GM21390 (cell line): ENCODE results near the gene TDRD7.

Experiments used
- ATAC-seq: cut with Tn5 transposase; IDR thresholded peaks from one replicate; pipeline ENCODE4 v1.9.1; 2021; ENCODE audit not compliant: unreplicated experiment

The TDRD7 gene, protein sequence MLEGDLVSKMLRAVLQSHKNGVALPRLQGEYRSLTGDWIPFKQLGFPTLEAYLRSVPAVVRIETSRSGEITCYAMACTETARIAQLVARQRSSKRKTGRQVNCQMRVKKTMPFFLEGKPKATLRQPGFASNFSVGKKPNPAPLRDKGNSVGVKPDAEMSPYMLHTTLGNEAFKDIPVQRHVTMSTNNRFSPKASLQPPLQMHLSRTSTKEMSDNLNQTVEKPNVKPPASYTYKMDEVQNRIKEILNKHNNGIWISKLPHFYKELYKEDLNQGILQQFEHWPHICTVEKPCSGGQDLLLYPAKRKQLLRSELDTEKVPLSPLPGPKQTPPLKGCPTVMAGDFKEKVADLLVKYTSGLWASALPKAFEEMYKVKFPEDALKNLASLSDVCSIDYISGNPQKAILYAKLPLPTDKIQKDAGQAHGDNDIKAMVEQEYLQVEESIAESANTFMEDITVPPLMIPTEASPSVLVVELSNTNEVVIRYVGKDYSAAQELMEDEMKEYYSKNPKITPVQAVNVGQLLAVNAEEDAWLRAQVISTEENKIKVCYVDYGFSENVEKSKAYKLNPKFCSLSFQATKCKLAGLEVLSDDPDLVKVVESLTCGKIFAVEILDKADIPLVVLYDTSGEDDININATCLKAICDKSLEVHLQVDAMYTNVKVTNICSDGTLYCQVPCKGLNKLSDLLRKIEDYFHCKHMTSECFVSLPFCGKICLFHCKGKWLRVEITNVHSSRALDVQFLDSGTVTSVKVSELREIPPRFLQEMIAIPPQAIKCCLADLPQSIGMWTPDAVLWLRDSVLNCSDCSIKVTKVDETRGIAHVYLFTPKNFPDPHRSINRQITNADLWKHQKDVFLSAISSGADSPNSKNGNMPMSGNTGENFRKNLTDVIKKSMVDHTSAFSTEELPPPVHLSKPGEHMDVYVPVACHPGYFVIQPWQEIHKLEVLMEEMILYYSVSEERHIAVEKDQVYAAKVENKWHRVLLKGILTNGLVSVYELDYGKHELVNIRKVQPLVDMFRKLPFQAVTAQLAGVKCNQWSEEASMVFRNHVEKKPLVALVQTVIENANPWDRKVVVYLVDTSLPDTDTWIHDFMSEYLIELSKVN

GRCh38 chr9:97411789-97412625 is at the start of gene TDRD7:
TSS of gene TDRD7 (plus strand) at chr9:97412096. CDS start at chr9:97428466, 16,370 bp downstream.
- ATAC-seq: peak; percentile 72

GRCh38 chr9:97362777-97363545 is 48.9 kb upstream of the TDRD7 start:
- ATAC-seq: no peak

DNA sequence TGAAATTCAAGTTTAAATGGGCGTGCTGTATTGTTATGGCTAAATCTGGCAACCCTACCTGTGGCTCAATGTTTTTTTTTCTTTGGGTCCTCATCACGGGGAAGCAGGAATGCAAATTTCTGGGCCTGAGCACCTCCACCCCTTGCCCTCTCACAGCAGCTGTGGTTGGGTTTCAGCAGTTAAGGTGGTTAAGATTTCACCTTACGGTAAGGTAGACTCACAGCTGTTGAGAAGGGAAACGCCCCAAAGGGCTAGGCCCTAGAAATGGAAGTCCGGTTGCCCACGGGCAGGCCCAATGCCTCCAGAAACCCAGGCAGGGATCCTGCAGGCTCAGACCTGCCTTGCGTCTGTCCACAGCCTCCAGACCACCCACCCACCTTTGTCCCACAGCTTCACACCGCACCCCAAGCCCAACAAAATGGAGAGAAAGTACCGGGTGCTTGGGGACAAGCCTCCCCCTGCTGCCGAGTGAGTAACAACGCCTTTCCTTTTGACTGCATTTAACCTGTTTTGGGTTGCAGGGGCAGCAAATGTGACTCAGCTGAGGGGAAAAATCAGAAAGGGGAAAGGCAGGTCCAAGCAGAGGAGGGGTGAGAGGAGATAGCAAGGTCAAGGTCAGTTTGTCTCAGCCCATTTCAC is 48.1 kb upstream of the TDRD7 start:
- no peak for ATAC-seq

GRCh38 chr9:97364769-97365490 is 47.0 kb upstream of the TDRD7 start:
- no peak for ATAC-seq

DNA sequence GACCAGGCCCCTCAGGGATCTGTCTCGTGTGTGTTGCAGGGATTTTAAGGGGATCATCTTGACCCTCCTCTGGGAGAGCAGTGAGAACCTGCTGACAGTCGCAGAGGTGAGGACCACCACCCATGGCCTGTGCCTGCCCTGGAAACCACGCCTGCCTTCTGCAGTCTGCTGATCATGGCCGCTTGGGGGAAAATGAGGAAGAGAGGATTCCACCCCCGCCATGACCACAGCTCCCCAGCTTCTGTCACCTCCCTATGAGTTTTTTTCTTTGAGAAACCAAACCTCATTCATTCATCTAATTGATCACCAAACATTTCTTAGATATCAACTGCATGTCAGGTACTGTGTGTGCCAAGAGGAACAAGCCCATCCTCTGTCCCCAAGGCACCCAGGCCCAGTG is 46.3 kb upstream of the TDRD7 start:
- ATAC-seq: no peak

DNA sequence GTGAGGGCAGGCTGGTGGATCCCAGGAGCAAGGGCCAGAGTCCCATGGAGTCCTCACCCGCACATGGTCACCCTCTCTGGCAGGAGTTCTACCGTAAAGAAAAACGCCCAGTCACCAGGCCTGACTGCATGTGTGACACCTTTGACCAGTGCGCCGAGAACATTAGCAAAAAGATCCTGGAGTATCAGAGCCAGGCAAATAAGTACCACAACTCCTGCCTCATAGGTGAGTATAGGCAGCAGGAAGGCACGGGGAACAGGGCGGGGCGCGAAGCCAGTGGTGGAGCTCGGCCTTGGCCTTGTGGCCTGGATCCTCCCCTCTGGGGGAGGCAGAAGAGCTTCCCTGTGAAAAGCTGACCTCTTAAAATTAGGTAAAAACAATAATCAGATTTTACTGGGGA is 45.4 kb upstream of the TDRD7 start:
- no peak for ATAC-seq

DNA sequence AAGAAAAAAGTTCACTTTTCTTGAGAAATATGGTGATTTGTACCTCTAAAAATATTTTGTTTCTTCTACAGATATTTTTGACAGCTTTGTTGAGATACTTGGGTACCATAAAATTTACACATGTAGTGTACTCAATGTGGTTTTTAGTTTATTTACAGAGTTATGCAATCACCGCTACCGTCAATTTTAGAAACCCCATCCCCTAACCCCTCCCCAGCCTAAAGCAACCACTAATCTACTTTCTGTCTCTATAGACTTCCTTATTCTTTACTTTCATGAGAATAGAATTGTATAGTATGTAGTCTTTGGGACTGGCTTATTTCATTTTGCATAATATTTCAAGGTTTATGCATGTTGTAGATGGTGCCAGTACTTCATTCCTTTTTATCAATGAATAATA is 45.0 kb upstream of the TDRD7 start:
- peak; percentile 52 for ATAC-seq

- no peak for ATAC-seq
Observed at GRCh38 chr9:97367729-97368128, 44.2 kb upstream of the TDRD7 start.

- no peak for ATAC-seq
Observed at GRCh38 chr9:97368964-97369363, 42.9 kb upstream of the TDRD7 start.

GRCh38 chr9:97372580-97372979 is 39.3 kb upstream of the TDRD7 start:
- ATAC-seq: no peak

- ATAC-seq: no peak
Observed at GRCh38 chr9:97373331-97373730, 38.6 kb upstream of the TDRD7 start.

DNA sequence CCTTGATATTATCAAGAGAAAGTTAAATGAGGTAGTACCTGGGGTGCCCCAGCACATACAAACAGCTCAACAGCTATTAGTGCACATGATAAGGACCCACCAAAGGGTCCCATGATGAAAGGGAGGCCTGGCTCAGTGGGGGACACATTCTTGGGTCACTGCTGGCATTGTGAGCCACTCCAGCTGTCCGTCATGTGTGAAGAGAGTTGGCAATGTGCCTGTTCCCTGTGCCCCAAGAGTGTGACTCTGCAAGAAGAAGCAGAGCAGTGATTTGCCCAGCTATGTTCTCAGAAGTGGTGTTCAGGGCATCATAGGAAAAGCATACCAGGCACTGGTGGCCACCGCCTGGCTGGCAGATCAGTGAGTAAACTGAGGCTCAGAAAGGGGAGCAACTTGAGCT is 37.1 kb upstream of the TDRD7 start:
- no peak for ATAC-seq

- ATAC-seq: no peak
Observed at GRCh38 chr9:97376902-97377301, 35.0 kb upstream of the TDRD7 start.

DNA sequence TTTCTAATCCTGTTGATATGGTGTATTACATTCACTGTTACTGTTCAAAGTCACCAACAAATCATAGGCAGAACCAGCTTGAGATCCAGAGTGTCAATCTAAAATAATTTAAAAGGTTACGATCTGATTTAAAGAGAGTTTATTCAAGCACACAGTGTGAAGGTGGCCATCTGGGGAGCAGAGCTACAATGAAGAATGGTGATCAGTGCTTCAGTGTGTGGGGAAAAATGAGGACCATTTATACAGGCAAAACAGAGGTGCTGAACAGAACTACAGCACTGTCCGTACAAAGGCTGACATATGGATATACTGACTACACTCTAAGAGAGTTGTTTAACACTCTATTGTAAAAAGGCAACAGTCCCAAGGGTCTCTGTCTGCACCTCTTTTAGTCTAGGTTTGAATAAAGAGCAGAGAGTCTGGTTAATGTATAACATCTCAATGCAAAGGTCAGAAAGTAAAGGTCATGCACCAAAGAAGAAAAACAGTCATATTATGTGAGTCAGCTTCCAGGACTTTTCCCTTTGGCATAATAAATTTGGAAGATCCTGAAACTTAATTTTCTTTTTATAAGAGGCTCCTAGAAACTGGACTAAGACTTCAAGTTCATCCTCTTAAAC is 29.7 kb upstream of the TDRD7 start:
- ATAC-seq: no peak

DNA sequence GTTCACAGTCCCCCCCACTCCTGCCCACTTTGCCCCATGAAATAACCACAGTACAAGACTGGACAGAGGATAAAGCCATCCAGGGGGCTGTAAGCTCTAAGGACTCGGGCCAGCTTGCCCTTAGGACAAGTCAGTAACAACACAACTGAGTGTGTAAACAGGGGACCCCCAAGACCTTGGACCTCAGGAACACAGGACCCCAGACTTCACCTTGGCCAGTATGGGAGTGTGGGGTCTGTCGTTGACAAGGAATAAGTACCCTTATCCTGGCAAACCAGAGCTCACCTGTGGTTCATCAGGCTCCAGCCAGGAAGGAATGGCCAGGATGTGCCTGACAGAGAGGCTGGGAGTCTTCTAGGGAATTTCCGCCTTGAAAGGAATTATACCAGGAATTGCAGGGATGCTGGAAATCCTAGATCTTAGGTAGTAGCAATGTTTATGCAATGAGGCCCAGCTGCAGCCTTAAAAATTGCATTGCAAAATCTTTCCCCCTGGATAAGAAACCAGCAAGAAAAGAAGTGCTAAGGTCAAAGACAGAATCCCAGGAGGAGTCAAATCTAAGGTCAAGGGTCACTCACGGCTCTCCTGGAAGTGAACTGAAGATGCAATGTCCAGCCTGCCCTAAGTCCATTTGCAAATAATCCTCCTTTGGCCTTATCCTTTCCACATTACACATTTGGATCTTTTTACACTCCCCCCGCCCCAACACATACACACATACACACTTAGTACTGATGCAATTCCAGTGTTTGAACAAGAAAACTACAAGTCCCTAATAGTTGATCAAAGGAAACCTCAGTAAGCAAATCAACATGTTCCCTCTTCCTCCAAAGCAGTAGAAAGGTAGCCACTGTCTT is 27.3 kb upstream of the TDRD7 start:
- no peak for ATAC-seq

GRCh38 chr9:97385626-97386264 is 26.2 kb upstream of the TDRD7 start:
- no peak for ATAC-seq

- no peak for ATAC-seq
Observed at GRCh38 chr9:97386265-97386633, 25.6 kb upstream of the TDRD7 start.
